Ishikawa (cell line): Measurements from ENCODE around the gene SPINK8.

Experiments used
- CEBPB ChIP-seq: IDR thresholded peaks from 2 replicates; pipeline ENCODE4 v1.6.1; 2012
- CREB1 ChIP-seq: IDR thresholded peaks from 2 replicates; pipeline ENCODE4 v1.6.1; 2012; ENCODE audit warnings: low read depth
- EGR1 ChIP-seq: IDR thresholded peaks from 2 replicates; pipeline ENCODE4 v1.6.1; 2012
- FOXM1 ChIP-seq: IDR thresholded peaks from 2 replicates; pipeline ENCODE4 v1.6.1; 2012; ENCODE audit warnings: low read depth, borderline replicate concordance
- MAX ChIP-seq: IDR thresholded peaks from 2 replicates; pipeline ENCODE4 v1.6.1; 2012
- NFIC ChIP-seq: IDR thresholded peaks from 2 replicates; pipeline ENCODE4 v1.6.1; 2012
- RAD21 ChIP-seq: IDR thresholded peaks from 2 replicates; pipeline ENCODE4 v1.6.1; 2012; ENCODE audit warnings: low read depth
- REST ChIP-seq: IDR thresholded peaks from 2 replicates; pipeline ENCODE4 v1.6.1; 2012; ENCODE audit warnings: low read depth, mild to moderate bottlenecking
- TEAD4 ChIP-seq: IDR thresholded peaks from 2 replicates; pipeline ENCODE4 v1.6.1; 2012
- USF1 ChIP-seq: IDR thresholded peaks from 2 replicates; pipeline ENCODE4 v1.6.1; 2012
- YY1 ChIP-seq: IDR thresholded peaks from 2 replicates; pipeline ENCODE4 v1.6.1; 2012; ENCODE audit warnings: low read depth
- ZBTB7A ChIP-seq: IDR thresholded peaks from 2 replicates; pipeline ENCODE4 v1.6.1; 2012; ENCODE audit warnings: low read depth

- TF ChIP-seq CREB1 (no peak), REST (no peak), NFIC (no peak), YY1 (no peak), TEAD4 (no peak), USF1 (no peak), ZBTB7A (no peak), EGR1 (no peak), MAX (no peak), RAD21 (no peak), FOXM1 (no peak), CEBPB (no peak)
These were observed 36.8 kb downstream of the SPINK8 start for GRCh38 chr3:48296699-48297098.
